Suprapubic skin (tissue), 4 donors: ENCODE data around the gene HNRNPUL2. TPM values are rescaled to one million over a fixed set of nuclear protein-coding genes. Genes with fewer than 3 reads are reported as not detected.
A peak's percentile ranks its signal among the peaks of the same experiment; 100 is the strongest.
"Not testable (repeated sequence)": the region's sequence is repeated elsewhere in the genome, so short reads cannot be mapped to it uniquely, and the experiment has no call there.

Source experiments
- DNase-seq, 2 donors: peaks; one replicate each; pipeline ENCODE4 v3.0.0-alpha.2; 2019; ENCODE audit warnings: low spot score in 2 of 2
- H3K27ac ChIP-seq: fragments of 200-600 bp; sonication (generic); one replicate; pipeline ENCODE4 v1.5.1; 2019
- H3K27me3 ChIP-seq: fragments of 200-600 bp; sonication (generic); one replicate; pipeline ENCODE4 v1.5.1; 2019
- H3K36me3 ChIP-seq: fragments of 200-600 bp; sonication (generic); one replicate; pipeline ENCODE4 v1.5.1; 2019
- H3K4me1 ChIP-seq: fragments of 200-600 bp; sonication (generic); one replicate; pipeline ENCODE4 v1.5.1; 2019
- H3K4me3 ChIP-seq: fragments of 200-600 bp; sonication (generic); one replicate; pipeline ENCODE4 v1.5.1; 2019; ENCODE audit warnings: mild to moderate bottlenecking
- H3K9me3 ChIP-seq: fragments of 200-600 bp; sonication (generic); one replicate; pipeline ENCODE4 v1.5.1; 2019
- CTCF ChIP-seq, 2 donors: fragments of 200-600 bp in 1 of 2; fragments of 450-650 bp in 1 of 2; sonication (generic) in 1 of 2; IDR thresholded peaks; one replicate each; pipeline ENCODE4 v1.5.1; 2016 to 2019; ENCODE audit warnings: antibody characterized with exemption in 2 of 2, mild to moderate bottlenecking in 1 of 2, moderate library complexity in 1 of 2
- EP300 ChIP-seq: sonication (generic); formaldehyde crosslinking; IDR thresholded peaks from one replicate; pipeline ENCODE4 v1.6.1; 2017; ENCODE audit warnings: antibody characterized with exemption
- POLR2A ChIP-seq, 2 donors: fragments of 450-650 bp; IDR thresholded peaks; one replicate each; pipeline ENCODE4 v1.6.1; 2017; ENCODE audit warnings: antibody characterized with exemption in 2 of 2, mild to moderate bottlenecking in 2 of 2, moderate library complexity in 2 of 2
- POLR2AphosphoS5 ChIP-seq, 3 donors: sonication (generic); formaldehyde crosslinking; IDR thresholded peaks; one replicate each; pipeline ENCODE4 v1.6.1; 2017; ENCODE audit warnings: antibody characterized with exemption in 3 of 3
- WGBS: methylation state at CpG from one replicate; pipeline ENCODE4 v1.1.5; 2018; 5-methylcytosine and 5-hydroxymethylcytosine counted together
- total RNA-seq, 4 donors: library from RNA; depleted of rRNA; stranded (reverse); fragments of >200 nt; gene quantifications; one replicate each; pipeline ENCODE4 v1.1.0, GENCODE V29; 2016

The HNRNPUL2 gene
- total RNA-seq, 4 donors from 2014 or later, result 21.1 to 51.5 (median 33.6) TPM

GRCh38 chr11:62752177-62752785 lies 25.0 kb upstream of the HNRNPUL2 start:
- Histone ChIP-seq H3K36me3 (peaks cover 14% of the 10 kb centered on the region), H3K4me3 (no peak overlapping the region), H3K27ac (no peak overlapping the region), H3K4me1 (peaks cover 46% of the 10 kb centered on the region), H3K27me3 (no peaks in the 10 kb centered on the region), H3K9me3 (no peaks in the 10 kb centered on the region)
- no peak for DNase-seq
- WGBS, result 100% methylated on average over 4 of the region's 14 CpGs
- no peak for TF ChIP-seq POLR2AphosphoS5 (IDR thresholded peaks at IDR 0.05)
- TF ChIP-seq EP300, result no peak
- no peak for TF ChIP-seq POLR2A (IDR thresholded peaks at IDR 0.05)
- TF ChIP-seq CTCF (IDR thresholded peaks at IDR 0.05), result no peak

- WGBS, result 94% methylated on average over 5 of the region's 5 CpGs
- H3K9me3 ChIP-seq, result not testable (repeated sequence)
Measured at GRCh38 chr11:62749931-62750330, 22.7 kb upstream of the HNRNPUL2 start.

GRCh38 chr11:62747475-62748160 lies 20.4 kb upstream of the HNRNPUL2 start:
- 61% methylated on average over 9 of the region's 9 CpGs for WGBS
- no peak for DNase-seq
- no peaks in the 10 kb centered on the region for H3K9me3 ChIP-seq
- TF ChIP-seq POLR2A (IDR thresholded peaks at IDR 0.05) (no peak), CTCF (IDR thresholded peaks at IDR 0.05) (no peak), POLR2AphosphoS5 (IDR thresholded peaks at IDR 0.05) (no peak), EP300 (no peak)
- H3K36me3 ChIP-seq, result peaks cover 14% of the 10 kb centered on the region
- no peaks in the 10 kb centered on the region for H3K27me3 ChIP-seq
- H3K27ac ChIP-seq, result peak overlapping the region; percentile 39
- H3K4me1 ChIP-seq, result peaks cover 30% of the 10 kb centered on the region
- H3K4me3 ChIP-seq, result no peak overlapping the region

More at GRCh38 chr11:62749931-62750330, 22.7 kb upstream of the HNRNPUL2 start:
- H3K4me3 ChIP-seq, DNase-seq, H3K27ac ChIP-seq, H3K27me3 ChIP-seq: not testable (repeated sequence)
- H3K4me1 ChIP-seq, result peaks cover 46% of the 10 kb centered on the region
- peaks cover 14% of the 10 kb centered on the region for H3K36me3 ChIP-seq

- Histone ChIP-seq H3K9me3 (no peaks in the 10 kb centered on the region), H3K27ac (no peak overlapping the region), H3K36me3 (peaks cover 72% of the 10 kb centered on the region), H3K4me3 (no peak overlapping the region), H3K27me3 (no peaks in the 10 kb centered on the region), H3K4me1 (peaks cover 2% of the 10 kb centered on the region)
- TF ChIP-seq POLR2AphosphoS5 (IDR thresholded peaks at IDR 0.05) (no peak), POLR2A (IDR thresholded peaks at IDR 0.05) (no peak), CTCF (IDR thresholded peaks at IDR 0.05) (no peak), EP300 (no peak)
- DNase-seq, result no peak
Measured at GRCh38 chr11:62737196-62737595, 9.9 kb upstream of the HNRNPUL2 start.

- no peaks in the 10 kb centered on the region for H3K27me3 ChIP-seq
- TF ChIP-seq POLR2AphosphoS5 (IDR thresholded peaks at IDR 0.05) (no peak), CTCF (IDR thresholded peaks at IDR 0.05) (no peak), EP300 (no peak)
- H3K9me3 ChIP-seq, result no peaks in the 10 kb centered on the region
- no peak overlapping the region for H3K4me3 ChIP-seq
- H3K36me3 ChIP-seq, result peaks cover 39% of the 10 kb centered on the region
- no peak for DNase-seq
- no peak overlapping the region for H3K27ac ChIP-seq
- H3K4me1 ChIP-seq, result peaks cover 26% of the 10 kb centered on the region
- 62% methylated on average over 2 of the region's 2 CpGs for WGBS
Measured at GRCh38 chr11:62732830-62733229, 5.6 kb upstream of the HNRNPUL2 start.

- peaks cover 39% of the 10 kb centered on the region for H3K4me1 ChIP-seq
- 48% methylated on average over 14 of the region's 14 CpGs for WGBS
- DNase-seq, result peak in 1 of 2 donors; percentile 46
- H3K4me3 ChIP-seq, result peak overlapping the region; percentile 95
- H3K9me3 ChIP-seq, H3K27me3 ChIP-seq: not testable (repeated sequence)
- peaks cover 17% of the 10 kb centered on the region for H3K36me3 ChIP-seq
- peak overlapping the region; percentile 97 for H3K27ac ChIP-seq
Measured at GRCh38 chr11:62730076-62730475, 2.8 kb upstream of the HNRNPUL2 start.
